DMS153 treated with DMSO at 0.1 percent for 48 hours (cell line): ENCODE data around the gene IKZF1.
A peak's percentile ranks its signal among the peaks of the same experiment; 100 is the strongest.

Experiments
- DNase-seq: peaks from one replicate; lab custom pipeline; 2025; ENCODE audit not compliant: unreplicated experiment; lab: John Stamatoyannopoulos, UW

The IKZF1 gene

DNA sequence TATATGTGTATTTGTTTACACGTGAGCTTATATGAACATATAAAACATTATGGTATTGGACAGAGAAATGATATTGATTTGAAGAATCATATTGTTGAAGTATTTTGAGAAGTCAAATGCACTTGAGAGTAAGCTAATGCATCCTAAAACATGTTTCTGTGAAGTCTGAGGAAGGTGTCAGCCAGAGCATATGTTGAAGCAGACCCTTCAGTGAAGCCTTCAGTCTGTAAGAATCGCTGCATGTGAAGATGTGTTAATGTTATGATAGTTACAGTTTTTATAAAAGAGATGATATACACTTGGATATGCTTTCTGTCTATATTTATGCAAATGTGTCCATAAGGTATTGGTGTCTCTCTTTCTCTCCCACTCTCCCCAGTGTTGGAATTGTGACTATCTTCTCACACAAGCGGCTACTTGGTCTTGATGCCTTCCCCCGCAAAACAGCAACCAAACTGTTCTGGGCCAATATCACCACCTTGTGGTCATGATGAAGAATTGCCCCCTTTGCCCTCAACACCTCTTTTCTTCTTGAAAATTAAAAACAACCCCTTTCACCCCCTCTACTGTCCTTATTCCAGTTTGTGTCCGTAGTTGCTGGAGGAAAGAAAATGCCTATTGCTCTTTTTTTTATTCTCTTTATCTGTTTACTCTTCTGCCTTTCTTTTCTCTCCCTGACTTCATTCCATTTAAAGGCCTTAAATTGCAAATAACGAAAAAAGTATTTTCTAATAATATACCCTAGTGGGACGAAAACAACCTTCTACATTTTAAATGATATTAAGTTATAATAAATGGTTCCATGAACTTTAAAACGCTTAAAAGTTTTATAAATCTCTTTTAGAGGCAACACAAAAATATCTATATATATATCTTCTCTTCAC lies 64.9 kb downstream of the IKZF1 start:
- DNase-seq, result no peak

GRCh38 chr7:50370884-50371283 lies 66.4 kb downstream of the IKZF1 start:
- DNase-seq, result no peak

DNA sequence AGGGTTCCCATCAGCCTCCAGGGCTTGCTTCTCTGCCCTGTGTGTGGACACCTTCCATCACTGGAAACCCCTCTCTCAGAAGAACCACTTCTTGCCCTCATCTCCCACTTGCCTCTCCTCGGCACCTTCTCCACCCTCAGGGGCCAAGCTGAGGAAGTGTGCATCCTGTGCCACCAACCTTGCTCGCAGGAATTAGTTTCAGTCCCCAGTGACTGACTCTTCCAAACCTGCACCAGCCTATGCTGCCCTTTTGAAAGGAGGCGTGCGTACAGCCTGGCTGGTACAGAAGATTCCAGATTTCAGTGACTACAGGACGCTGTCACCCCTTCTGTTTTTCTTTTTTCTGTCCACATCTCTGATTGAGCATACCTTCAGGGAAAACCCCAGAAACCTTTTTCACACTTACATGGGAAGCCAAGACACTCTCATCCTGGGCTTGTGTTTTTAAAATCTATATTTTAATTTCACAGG lies 67.1 kb downstream of the IKZF1 start:
- DNase-seq, result no peak

GRCh38 chr7:50372923-50373322 lies 68.4 kb downstream of the IKZF1 start:
- no peak for DNase-seq

DNA sequence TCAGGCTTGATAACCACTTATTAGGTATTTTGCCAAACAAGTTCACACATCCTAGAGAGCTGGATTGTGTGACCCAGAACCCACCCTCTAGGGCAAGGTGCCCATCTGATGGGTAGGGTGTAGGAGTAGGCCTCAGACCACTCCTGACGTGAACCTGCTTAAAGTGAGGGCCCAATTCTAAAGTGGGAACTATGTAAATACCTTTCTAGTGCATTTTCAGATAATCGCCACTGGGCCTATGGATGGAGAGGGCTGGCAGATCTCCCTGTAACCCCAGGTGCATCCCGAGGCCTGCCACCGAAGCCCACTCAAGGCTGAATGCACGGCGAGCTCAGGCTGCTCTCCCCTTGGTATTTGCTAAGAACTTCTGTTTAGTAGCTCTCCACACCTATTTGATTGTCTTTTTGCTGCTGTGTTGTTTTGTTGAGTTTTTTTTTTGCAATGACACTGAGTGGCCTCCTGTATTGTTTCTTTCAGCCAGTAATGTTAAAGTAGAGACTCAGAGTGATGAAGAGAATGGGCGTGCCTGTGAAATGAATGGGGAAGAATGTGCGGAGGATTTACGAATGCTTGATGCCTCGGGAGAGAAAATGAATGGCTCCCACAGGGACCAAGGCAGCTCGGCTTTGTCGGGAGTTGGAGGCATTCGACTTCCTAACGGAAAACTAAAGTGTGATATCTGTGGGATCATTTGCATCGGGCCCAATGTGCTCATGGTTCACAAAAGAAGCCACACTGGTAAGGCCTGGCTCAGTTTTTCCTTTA lies 71.7 kb downstream of the IKZF1 start:
- DNase-seq, result no peak

DNA sequence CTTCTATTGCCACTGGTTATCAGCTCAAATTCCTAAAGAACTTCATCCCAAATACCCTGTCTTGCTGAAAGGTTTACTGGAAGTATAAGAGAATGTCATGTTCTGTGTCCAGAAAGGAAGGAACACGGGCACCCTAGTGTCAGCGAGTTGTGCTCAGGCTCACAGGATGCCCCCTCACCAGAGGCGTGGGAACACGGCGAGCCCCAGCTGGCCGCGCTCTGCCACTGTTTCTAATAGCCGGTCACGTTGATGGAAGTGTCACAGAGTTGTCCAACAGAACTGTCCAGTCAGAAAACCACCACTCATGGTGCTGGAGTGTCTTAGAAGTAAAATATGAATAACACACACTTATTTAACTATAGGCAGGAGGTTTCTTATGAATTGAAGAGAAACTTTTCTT lies 72.8 kb downstream of the IKZF1 start:
- no peak for DNase-seq

DNA sequence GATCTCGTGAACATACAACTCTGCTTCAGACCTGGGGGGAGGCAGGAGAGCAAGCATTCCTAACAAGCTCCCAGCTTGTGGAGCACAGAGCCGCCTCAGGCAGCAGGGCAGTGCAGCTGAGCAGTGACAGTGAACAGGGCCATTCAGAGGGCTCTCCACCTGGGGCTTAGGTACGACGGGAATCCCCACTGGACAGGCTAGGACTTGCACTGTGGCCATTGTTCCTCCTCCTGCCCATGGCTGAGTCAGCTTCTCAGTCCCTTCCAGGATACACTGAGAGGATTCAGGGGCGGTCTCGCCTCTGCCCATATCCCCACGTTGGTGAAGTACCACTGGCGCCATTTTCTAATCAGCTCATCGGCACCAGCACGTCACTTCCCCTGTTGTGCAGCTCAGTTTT lies 74.6 kb downstream of the IKZF1 start:
- peak; percentile 98 for DNase-seq

DNA sequence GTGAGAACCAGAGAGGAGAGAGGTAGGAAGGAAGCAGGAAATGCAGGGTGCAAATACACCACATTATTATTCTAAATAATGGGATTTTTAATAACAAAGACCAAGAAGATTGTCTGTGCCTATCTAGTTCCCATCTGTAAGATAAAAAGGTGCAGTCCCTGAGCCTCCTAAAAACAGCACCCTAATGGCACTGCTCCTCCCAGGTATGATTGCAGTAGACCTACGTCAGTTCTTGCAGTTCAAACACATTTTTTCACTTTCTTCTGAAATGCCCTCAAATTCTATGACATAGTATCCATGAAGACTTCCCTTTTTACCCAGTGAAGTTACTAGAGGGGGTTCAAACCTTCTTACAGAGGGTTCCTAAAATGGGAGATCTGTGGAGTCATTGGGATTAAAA lies 75.0 kb downstream of the IKZF1 start:
- DNase-seq, result no peak

DNA sequence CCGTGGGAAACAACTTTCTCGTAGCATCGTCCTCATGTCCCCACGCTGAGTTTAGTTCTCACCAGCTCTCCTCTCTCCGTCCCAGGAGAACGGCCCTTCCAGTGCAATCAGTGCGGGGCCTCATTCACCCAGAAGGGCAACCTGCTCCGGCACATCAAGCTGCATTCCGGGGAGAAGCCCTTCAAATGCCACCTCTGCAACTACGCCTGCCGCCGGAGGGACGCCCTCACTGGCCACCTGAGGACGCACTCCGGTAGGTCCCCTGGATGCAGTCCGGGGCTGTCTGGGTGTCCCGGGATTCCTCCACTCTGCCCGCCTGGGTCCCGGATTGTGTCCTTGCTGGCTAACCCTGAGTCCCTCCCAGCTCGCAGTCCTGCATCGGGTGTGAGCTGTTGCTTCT lies 77.9 kb downstream of the IKZF1 start:
- DNase-seq, result no peak

DNA sequence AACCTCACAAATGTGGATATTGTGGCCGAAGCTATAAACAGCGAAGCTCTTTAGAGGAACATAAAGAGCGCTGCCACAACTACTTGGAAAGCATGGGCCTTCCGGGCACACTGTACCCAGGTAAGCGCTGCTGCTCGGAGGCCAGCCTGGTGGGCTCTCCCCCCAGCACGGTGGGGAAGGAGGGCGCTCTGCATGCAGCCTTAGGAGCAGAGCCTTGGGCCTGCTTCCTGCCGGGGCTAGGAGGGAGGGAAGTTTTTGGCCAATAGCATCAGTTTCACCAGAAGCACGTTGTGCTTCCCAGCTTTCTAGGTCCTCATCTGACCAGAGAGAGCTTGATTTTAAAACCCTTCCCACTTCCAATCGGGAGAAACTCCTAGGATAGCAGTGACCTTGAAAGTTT lies 82.8 kb downstream of the IKZF1 start:
- DNase-seq, result no peak

- DNase-seq, result no peak
Observed at GRCh38 chr7:50389961-50390360, 85.4 kb downstream of the IKZF1 start.

- no peak for DNase-seq
Observed at GRCh38 chr7:50391386-50391785, 86.9 kb downstream of the IKZF1 start.

DNA sequence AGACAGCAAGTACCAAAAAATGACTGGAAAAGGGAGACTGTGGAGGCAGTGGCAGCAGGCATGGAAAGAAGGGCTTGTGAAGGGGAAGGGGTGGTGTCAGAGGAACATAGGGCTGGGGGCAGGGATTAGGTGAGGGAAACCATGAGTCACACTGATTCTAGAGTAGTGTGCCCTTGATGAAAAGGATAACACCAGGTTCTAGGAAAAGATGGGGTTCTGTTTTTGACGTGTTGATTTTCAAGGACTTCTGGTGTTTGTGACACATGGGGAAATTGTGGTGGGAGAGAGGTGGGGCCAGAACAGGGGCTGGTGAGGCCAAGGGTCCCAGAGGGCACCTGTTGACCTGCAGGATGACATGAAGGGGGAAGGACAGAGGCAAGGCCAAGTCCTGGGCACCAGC lies 88.6 kb downstream of the IKZF1 start:
- no peak for DNase-seq

DNA sequence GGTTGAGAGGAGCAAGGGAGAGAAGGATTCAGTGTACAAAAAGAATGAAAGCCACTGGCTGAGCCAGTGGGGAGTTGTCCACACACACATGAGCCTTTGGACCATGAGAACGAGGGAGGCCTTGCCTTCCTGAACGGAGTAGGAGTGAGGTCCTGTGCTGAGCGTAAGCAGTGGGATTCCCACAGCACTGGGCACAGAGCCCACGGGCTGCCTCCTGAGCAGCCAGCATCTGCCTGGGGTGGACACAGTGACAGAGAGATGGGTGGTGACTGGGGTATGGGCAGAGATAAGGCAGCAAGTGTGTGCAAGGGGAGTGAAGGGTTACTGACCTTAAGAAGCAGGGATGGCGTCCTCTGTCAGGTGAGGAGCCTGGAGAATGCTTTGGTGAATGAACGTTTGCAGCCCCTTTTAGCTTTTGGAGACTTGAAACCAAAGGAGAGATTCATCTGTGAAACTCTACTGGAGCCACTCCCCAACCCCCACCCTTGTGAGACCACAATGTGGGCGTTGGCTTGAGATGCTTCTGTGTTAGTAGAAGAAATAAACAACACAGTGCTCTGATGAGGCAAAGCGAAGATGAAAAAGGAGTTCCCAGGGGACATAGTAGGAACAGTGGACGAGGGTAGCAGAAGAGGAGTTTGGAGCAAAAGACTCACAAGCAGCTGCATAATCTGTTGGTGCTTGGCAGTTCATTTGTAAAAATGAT lies 89.2 kb downstream of the IKZF1 start:
- DNase-seq, result no peak

DNA sequence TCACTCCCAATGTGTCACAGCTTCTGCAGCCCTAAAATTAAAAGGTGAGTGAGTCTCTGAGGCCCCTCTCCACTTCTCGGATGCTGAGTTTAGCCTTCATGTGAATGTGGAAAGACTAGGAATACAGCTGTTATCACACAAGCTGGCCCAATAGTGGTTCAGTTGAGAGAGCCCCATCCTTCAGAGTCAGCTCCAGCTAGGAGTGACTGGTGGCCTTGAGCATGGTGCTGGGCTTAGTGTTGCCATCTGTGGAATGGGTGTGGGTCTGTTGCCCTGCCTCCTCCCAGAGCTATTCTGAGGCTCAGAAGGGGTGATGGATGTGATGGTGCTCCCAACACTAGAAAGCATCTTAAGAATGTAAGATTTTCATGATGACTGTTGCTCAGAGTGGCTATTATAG lies 89.8 kb downstream of the IKZF1 start:
- no peak for DNase-seq

GRCh38 chr7:50396856-50397255 lies 92.3 kb downstream of the IKZF1 start:
- DNase-seq, result no peak

GRCh38 chr7:50397320-50397970 lies 92.9 kb downstream of the IKZF1 start:
- no peak for DNase-seq

DNA sequence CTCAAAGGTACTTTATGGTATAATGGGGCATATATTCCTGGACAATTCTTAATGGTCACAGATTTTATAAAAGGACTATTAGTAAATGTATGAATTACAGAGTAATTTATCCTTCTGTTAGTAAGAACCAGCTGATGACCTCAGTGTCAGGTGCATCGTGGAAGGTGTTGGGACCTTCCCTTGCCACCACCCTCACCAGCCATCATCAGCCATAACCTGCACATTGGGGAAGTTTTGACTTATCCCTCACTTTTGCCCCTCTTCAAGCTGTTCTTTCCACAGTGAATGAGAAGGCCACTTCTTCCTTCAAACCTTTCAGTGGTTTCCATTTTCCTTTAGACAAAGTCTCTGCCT lies 93.4 kb downstream of the IKZF1 start:
- DNase-seq, result no peak

DNA sequence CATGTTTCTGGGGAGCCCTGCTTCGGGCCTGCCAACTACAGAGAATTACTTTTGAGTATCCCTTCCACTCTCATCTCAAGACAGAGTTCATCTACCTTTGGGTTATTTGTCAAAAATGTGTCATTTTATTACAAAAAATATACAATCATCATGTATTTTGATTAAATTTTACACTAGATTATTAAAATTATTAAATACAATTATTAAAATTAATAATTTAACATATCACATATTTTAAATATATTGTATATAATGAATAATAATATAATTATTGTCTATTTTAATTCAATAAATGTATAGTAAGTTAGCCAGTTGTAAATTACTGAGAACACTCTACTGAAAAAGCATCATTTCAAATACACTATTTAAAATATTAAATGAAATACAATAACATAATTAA lies 94.7 kb downstream of the IKZF1 start:
- no peak for DNase-seq

DNA sequence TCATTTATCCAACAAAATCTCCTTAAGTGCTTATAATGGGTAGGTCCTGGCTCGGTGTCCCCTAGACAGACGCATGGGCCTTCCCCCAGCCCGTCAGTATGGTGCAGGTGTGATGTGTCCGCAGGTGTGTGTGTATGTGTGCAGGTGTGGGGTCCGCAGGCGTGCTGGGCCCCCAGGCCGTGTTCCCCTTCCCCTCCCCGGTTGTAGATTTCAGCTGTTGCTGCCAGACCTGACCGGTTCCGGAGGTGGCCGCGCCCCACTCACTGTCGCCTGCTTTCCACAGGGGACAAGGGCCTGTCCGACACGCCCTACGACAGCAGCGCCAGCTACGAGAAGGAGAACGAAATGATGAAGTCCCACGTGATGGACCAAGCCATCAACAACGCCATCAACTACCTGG lies 95.1 kb downstream of the IKZF1 start:
- no peak for DNase-seq

DNA sequence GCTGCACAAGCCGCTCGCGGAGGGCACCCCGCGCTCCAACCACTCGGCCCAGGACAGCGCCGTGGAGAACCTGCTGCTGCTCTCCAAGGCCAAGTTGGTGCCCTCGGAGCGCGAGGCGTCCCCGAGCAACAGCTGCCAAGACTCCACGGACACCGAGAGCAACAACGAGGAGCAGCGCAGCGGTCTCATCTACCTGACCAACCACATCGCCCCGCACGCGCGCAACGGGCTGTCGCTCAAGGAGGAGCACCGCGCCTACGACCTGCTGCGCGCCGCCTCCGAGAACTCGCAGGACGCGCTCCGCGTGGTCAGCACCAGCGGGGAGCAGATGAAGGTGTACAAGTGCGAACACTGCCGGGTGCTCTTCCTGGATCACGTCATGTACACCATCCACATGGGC lies 95.6 kb downstream of the IKZF1 start:
- no peak for DNase-seq
